DMS153 treated with DMSO at 0.1 percent for 48 hours (cell line): ENCODE measurements around the gene NIPAL4.

Source experiments
- DNase-seq: peaks from one replicate; lab custom pipeline; 2025; ENCODE audit not compliant: unreplicated experiment; lab: John Stamatoyannopoulos, UW

Gene NIPAL4

GRCh38 chr5:157514974-157515373, 55.0 kb downstream of the NIPAL4 start:
- DNase-seq: no peak

GRCh38 chr5:157516006-157516405, 56.0 kb downstream of the NIPAL4 start:
- DNase-seq: no peak

GRCh38 chr5:157516626-157517325, 56.8 kb downstream of the NIPAL4 start:
- no peak for DNase-seq

- DNase-seq: no peak
Measured at GRCh38 chr5:157518963-157519362, 59.0 kb downstream of the NIPAL4 start.

- no peak for DNase-seq
Measured at GRCh38 chr5:157519579-157520253, 59.7 kb downstream of the NIPAL4 start.

GRCh38 chr5:157520911-157521703, 61.1 kb downstream of the NIPAL4 start:
- no peak for DNase-seq

GRCh38 chr5:157521704-157522029, 61.7 kb downstream of the NIPAL4 start:
- no peak for DNase-seq

GRCh38 chr5:157523976-157524375, 64.0 kb downstream of the NIPAL4 start:
- DNase-seq: no peak
